ENCODE results near the gene CERCAM. TPM values are rescaled to one million over a fixed set of nuclear protein-coding genes. Genes with fewer than 3 reads are reported as not detected.

Gene CERCAM
- total and polyA plus RNA-seq, 2 of the 13 experiments (the other 11 are each of a cell fraction or from before 2014, with no cell fraction given): 9.0 to 17.1 TPM

GRCh38 chr9:128420060-128420650, 502 bp upstream of the CERCAM start (continued):
- no peak for TF ChIP-seq SNAPC4 (CRISPR knock-in tag; IDR thresholded peaks at IDR 0.05)
- TF ChIP-seq AKNA (CRISPR knock-in tag; IDR thresholded peaks at IDR 0.05; ENCODE audit: borderline replicate concordance): no peak
- no peak for TF ChIP-seq POLR2AphosphoS2 (IDR thresholded peaks at IDR 0.05; ENCODE audit: low read depth, low read length)
- no peak for TF ChIP-seq ZNF367 (CRISPR knock-in tag; IDR thresholded peaks at IDR 0.05; ENCODE audit: borderline replicate concordance)
- no peak for TF ChIP-seq ZNF451 (CRISPR knock-in tag; IDR thresholded peaks at IDR 0.05)
- TF ChIP-seq PRDM15 (CRISPR knock-in tag; IDR thresholded peaks at IDR 0.05): no peak
- TF ChIP-seq SMAD1 (CRISPR knock-in tag; IDR thresholded peaks at IDR 0.05; ENCODE audit: borderline replicate concordance, low read depth): no peak
- no peak for TF ChIP-seq ZNF124 (CRISPR knock-in tag; IDR thresholded peaks at IDR 0.05)
- TF ChIP-seq ZFX (CRISPR knock-in tag; IDR thresholded peaks at IDR 0.05; ENCODE audit: low read depth): no peak; the same call in 1 of the 2 replicates
- no peak for TF ChIP-seq ARID3A (IDR thresholded peaks at IDR 0.05; ENCODE audit: low read depth, low read length)
- TF ChIP-seq ELF4 (CRISPR knock-in tag; IDR thresholded peaks at IDR 0.05; ENCODE audit: borderline replicate concordance): no peak

Measured in HepG2 (cell line).